K562 (cell line): ENCODE results near the gene NUPR1. TPM values are rescaled to one million over a fixed set of nuclear protein-coding genes. Genes with fewer than 3 reads are reported as not detected.

Experiments used
- ATAC-seq: fragments of 200-7000 bp; cut with Tn5 transposase; 3 replicates; pipeline ENCODE4 v1.9.1; 2020; ENCODE audit warnings: moderate library complexity
- BruUV-seq: library from RNA; stranded (reverse); fragments of 400-500 nt; replicated peaks from 2 replicates; lab custom pipeline; 2021; lab: Mats Ljungman, UMichigan
- CTCF ChIA-PET: fragments of 300-600 bp; formaldehyde crosslinking; extraction: SDS; loops from one replicate; lab custom pipeline; 2021; ENCODE audit warnings: low intra/inter-chr PET ratio; lab: Yijun Ruan, JAX
- POLR2A ChIA-PET: fragments of 300-600, 350-650 bp; sonication (Branson Sonifier 250); formaldehyde crosslinking; extraction: SDS; loops from one replicate; lab custom pipeline; 2021; ENCODE audit warnings: antibody characterized with exemption, inconsistent platforms; lab: Yijun Ruan, JAX
- DNase-seq, 4 experiments: peaks; one replicate each; pipeline versions ENCODE4 v3.0.0 to v3.0.0-alpha.2; 2011 to 2018; ENCODE audit warnings: low spot score in 3 of 4, mixed read lengths in 3 of 4; ENCODE audit errors: extremely low read depth in 1 of 4
- FAIRE-seq: peaks from 2 replicates; lab custom pipeline; 2011; peaks lifted over from hg19 to GRCh38; lab: Jason Lieb, UNC
- H2AFZ ChIP-seq: 2 replicates; pipeline ENCODE4 v1.6.0; 2011; ENCODE audit warnings: low read depth, low read length, control low read depth, inconsistent platforms
- H3K27ac ChIP-seq: fragments of 200-600 bp; 3 replicates; pipeline ENCODE4 v1.8.0; 2011; ENCODE audit warnings: low read depth, mild to moderate bottlenecking, control low read depth, inconsistent platforms, low read length, moderate library complexity, mixed read lengths; ENCODE audit errors: extremely low read depth
- H3K27me3 ChIP-seq, 2 experiments: fragments of 300-600 bp in 1 of 2; 2 replicates in 1 of 2; 3 replicates in 1 of 2; pipeline versions ENCODE4 v1.6.0 to v1.8.0; 2011; ENCODE audit warnings: inconsistent platforms in 2 of 2, low read length in 2 of 2, mild to moderate bottlenecking in 1 of 2, mixed read lengths in 1 of 2, moderate library complexity in 1 of 2; ENCODE audit not compliant: control insufficient read depth in 2 of 2, insufficient read depth in 2 of 2
- H3K36me3 ChIP-seq: fragments of 300-600 bp; 3 replicates; pipeline ENCODE4 v1.8.0; 2011; ENCODE audit warnings: mild to moderate bottlenecking, low read length, inconsistent platforms; ENCODE audit not compliant: control insufficient read depth, insufficient read depth
- H3K4me1 ChIP-seq, 2 experiments: fragments of 200-600 bp in 1 of 2; replicated peaks in 1 of 2; 2 replicates in 1 of 2; 3 replicates in 1 of 2; pipeline versions ENCODE4 v1.5.1 to v1.8.0; 2011; ENCODE audit warnings: inconsistent platforms in 2 of 2, low read length in 2 of 2, mild to moderate bottlenecking in 1 of 2, mixed read lengths in 1 of 2, moderate library complexity in 1 of 2; ENCODE audit not compliant: control insufficient read depth in 2 of 2, insufficient read depth in 2 of 2
- H3K4me2 ChIP-seq: 2 replicates; pipeline ENCODE4 v1.6.1; 2011; ENCODE audit warnings: low read length, control low read depth, inconsistent platforms, mixed read lengths; ENCODE audit not compliant: insufficient read depth
- H3K4me3 ChIP-seq: fragments of 200-600 bp; sonication (generic), shearing (Covaris generic); 2 replicates; pipeline ENCODE4 v1.5.1; 2016; ENCODE audit warnings: control low read depth, inconsistent platforms
- H3K79me2 ChIP-seq: fragments of 200-600 bp; 3 replicates; pipeline ENCODE4 v1.8.0; 2011; ENCODE audit warnings: low read length, inconsistent platforms; ENCODE audit not compliant: control insufficient read depth, insufficient read depth
- H3K9ac ChIP-seq, 2 experiments: 2 replicates each; pipeline versions ENCODE4 v1.6.0 to v1.6.1; 2011; ENCODE audit warnings: low read depth in 2 of 2, low read length in 2 of 2, control low read depth in 1 of 2, inconsistent platforms in 1 of 2, mild to moderate bottlenecking in 1 of 2, mixed read lengths in 1 of 2; ENCODE audit not compliant: insufficient read depth in 1 of 2
- H3K9me1 ChIP-seq: one replicate; pipeline ENCODE4 v1.6.0; 2011; ENCODE audit warnings: inconsistent platforms, mild to moderate bottlenecking, low read length, moderate library complexity; ENCODE audit not compliant: control insufficient read depth, insufficient read depth
- H3K9me3 ChIP-seq: replicated peaks from 2 replicates; pipeline ENCODE4 v1.5.1; 2011; ENCODE audit warnings: low read depth, low read length, inconsistent platforms; ENCODE audit not compliant: control insufficient read depth, insufficient read depth
- H4K20me1 ChIP-seq: replicated peaks from 2 replicates; pipeline ENCODE4 v1.6.1; 2011; ENCODE audit warnings: low read length, inconsistent platforms, mixed read lengths; ENCODE audit not compliant: control insufficient read depth, insufficient read depth
- BDP1 ChIP-seq: IDR thresholded peaks from 3 replicates; pipeline ENCODE4 v1.6.1; 2011; ENCODE audit not compliant: insufficient read length, insufficient read depth
- CBX3 ChIP-seq, 2 experiments: IDR thresholded peaks; 1 replicate in 1 of 2; 2 replicates in 1 of 2; pipeline ENCODE4 v1.6.1; 2012; ENCODE audit warnings: inconsistent platforms in 2 of 2, low read length in 2 of 2, borderline replicate concordance in 1 of 2, control low read depth in 1 of 2
- NFE2L1 ChIP-seq: fragments of 450-650 bp; IDR thresholded peaks from 2 replicates; pipeline ENCODE4 v1.6.1; 2016; ENCODE audit warnings: missing genetic modification characterization, low read depth, mild to moderate bottlenecking, missing compliant biosample characterization, moderate library complexity, borderline replicate concordance
- NR2C2 ChIP-seq, 2 experiments: fragments of 200-800 bp in 1 of 2; sonication (Bioruptor generic) in 1 of 2; sonication (generic) in 1 of 2; formaldehyde crosslinking in 1 of 2; IDR thresholded peaks; 2 replicates each; pipeline versions ENCODE4 v1.6.1 to v1.8.0; 2016 to 2022; ENCODE audit warnings: mild to moderate bottlenecking in 1 of 2, missing compliant biosample characterization in 1 of 2, missing genetic modification characterization in 1 of 2, missing genetic modification reagents in 1 of 2
- TCF7 ChIP-seq: sonication (generic); IDR thresholded peaks from 2 replicates; pipeline ENCODE4 v1.6.1; 2016; ENCODE audit warnings: antibody characterized with exemption, borderline replicate concordance
- ZNF644 ChIP-seq: fragments of 200-800 bp; sonication (Bioruptor generic); IDR thresholded peaks from 2 replicates; pipeline ENCODE4 v1.6.1; 2016; ENCODE audit warnings: low read depth, missing genetic modification characterization, missing compliant biosample characterization
- WGBS: fragments of 100-300 bp; shearing (Covaris generic); methylation state at CpG from one replicate; pipeline ENCODE4 v1.1.6; 2016; ENCODE audit warnings: low coverage, mixed read lengths; ENCODE audit not compliant: insufficient coverage; ENCODE audit errors: missing lambda C conversion rate; 5-methylcytosine and 5-hydroxymethylcytosine counted together
- in situ Hi-C: fragments of 300-500 bp; cut with MboI; formaldehyde crosslinking; loops from 4 replicates; pipeline ENCODE4 v1.15.0; 2018; ENCODE audit warnings: inconsistent platforms, mixed read lengths
- intact Hi-C: fragments of 100-400 bp; cut with micrococcal nuclease; formaldehyde crosslinking; loops from 2 replicates; pipeline ENCODE4 v1.14.2; 2022
- polyA plus RNA-seq, 8 experiments: library from polyadenylated mRNA; depleted of rRNA in 4 of 8; stranded (reverse) in 5 of 8; unstranded in 3 of 8; fragments of >200 nt; fragmentation: Nextera tagmentation in 2 of 8; fragmentation: Illumina TruSeq in 1 of 8; extraction: Ambion mirVana in 2 of 8; extraction: Trizol in 1 of 8; gene quantifications; 2 replicates each; pipeline versions ENCODE4 v1.2.1 to v1.2.3, GENCODE V29; 2011 to 2014; ENCODE audit warnings: inconsistent platforms in 1 of 8, missing spikeins in 1 of 8
- total RNA-seq, 7 experiments: library from RNA; depleted of rRNA in 6 of 7; stranded (reverse); fragments of >200 nt in 6 of 7; fragmentation: Illumina TruSeq in 2 of 7; extraction: Trizol in 2 of 7; gene quantifications; 2 replicates each; pipeline versions ENCODE4 v1.2.1 to v1.2.3, GENCODE V29; 2011 to 2021; ENCODE audit warnings: low replicate concordance in 1 of 7
- TF ChIP-seq, protein P1 (sequence below): fragments of 450-650 bp; formaldehyde crosslinking; IDR thresholded peaks from 2 replicates; pipeline ENCODE4 v1.4.0; 2020; ENCODE audit warnings: mild to moderate bottlenecking, moderate library complexity
- TF ChIP-seq, protein P2 (sequence below), 2 experiments: fragments of 200-800 bp in 1 of 2; sonication (Bioruptor generic) in 1 of 2; sonication (generic) in 1 of 2; formaldehyde crosslinking in 1 of 2; IDR thresholded peaks in 1 of 2; conservative IDR thresholded peaks in 1 of 2; 2 replicates each; pipeline versions ENCODE4 v1.5.0 to v1.6.1; 2016 to 2020; ENCODE audit warnings: missing compliant biosample characterization in 1 of 2, missing genetic modification characterization in 1 of 2, missing genetic modification reagents in 1 of 2
- TF ChIP-seq, protein P3 (sequence below): sonication (generic); formaldehyde crosslinking; IDR thresholded peaks from 2 replicates; pipeline ENCODE4 v1.8.1; 2023; ENCODE audit warnings: mild to moderate bottlenecking, missing genetic modification reagents
- TF ChIP-seq, protein P4 (sequence below): fragments of 450-650 bp; IDR thresholded peaks from 2 replicates; pipeline ENCODE4 v1.6.1; 2018; ENCODE audit warnings: mild to moderate bottlenecking, low read depth; ENCODE audit not compliant: partially characterized antibody
- TF ChIP-seq, protein P5 (sequence below): fragments of 250-450 bp; sonication (Bioruptor Pico); IDR thresholded peaks from 2 replicates; pipeline ENCODE4 v1.8.0; 2021; ENCODE audit warnings: moderate library complexity, mild to moderate bottlenecking, inconsistent platforms

NUPR1 gene
- total and polyA plus RNA-seq, 9 of the 15 experiments (the other 6 are each of a cell fraction or from before 2014, with no cell fraction given): 0.07 to 1.5 (median 0.27) TPM

DNA sequence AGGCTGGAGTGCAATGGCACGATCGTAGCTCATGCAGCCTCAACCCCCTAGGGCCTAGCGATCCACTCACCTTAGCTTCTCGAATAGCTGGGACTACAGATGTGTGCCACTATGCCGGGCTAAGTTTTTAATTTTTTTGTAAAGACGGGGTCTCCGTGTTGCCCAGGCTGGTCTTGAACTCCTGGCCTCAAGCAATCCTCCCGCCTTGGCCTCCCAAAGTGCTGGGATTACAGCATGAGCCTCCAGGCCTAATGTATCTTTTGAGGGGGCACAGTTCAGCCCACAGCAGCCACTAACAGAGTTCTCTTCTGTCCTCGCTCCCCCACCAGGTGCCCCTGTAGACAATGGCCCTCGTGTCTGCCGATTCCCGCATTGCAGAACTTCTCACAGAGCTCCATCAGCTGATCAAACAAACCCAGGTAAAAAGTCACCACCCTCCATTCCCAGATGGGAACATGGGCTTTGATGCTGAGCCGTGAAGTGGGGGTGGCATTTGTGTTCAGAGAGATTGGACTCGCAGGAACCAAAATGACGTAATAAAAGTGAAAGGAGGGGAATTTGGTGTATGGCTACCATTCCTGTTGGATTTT lies 42.0 kb upstream of the NUPR1 start:
- ATAC-seq: no peak
- Histone ChIP-seq H3K4me2 (no peak overlapping the region), H3K27ac (no peak overlapping the region), H3K9ac (no peak overlapping the region), H4K20me1 (no peaks in the 10 kb centered on the region), H3K9me3 (no peaks in the 10 kb centered on the region), H3K79me2 (no peaks in the 10 kb centered on the region), H3K4me1 (no peaks in the 10 kb centered on the region), H3K4me3 (no peak overlapping the region), H3K9me1 (no peaks in the 10 kb centered on the region), H3K36me3 (peaks cover 24% of the 10 kb centered on the region; the same call in 2 of the 3 replicates), H3K27me3 (no peaks in the 10 kb centered on the region), H2AFZ (no peak overlapping the region)
- WGBS: 89% methylated on average over 13 of the region's 15 CpGs
- ChIA-PET CTCF (no interaction called here), POLR2A (interaction anchor here (0.9 kb wide), 1 partner anchor 9 kb away, joined by 4 read pairs; no protein-coding TSS in a partner anchor)
- intact Hi-C loops (no loop called here), in situ Hi-C loops (no loop called here)
- DNase-seq: no peak
- BruUV-seq: no TSS peak
- no peak for FAIRE-seq
- TF ChIP-seq, protein P1, sequence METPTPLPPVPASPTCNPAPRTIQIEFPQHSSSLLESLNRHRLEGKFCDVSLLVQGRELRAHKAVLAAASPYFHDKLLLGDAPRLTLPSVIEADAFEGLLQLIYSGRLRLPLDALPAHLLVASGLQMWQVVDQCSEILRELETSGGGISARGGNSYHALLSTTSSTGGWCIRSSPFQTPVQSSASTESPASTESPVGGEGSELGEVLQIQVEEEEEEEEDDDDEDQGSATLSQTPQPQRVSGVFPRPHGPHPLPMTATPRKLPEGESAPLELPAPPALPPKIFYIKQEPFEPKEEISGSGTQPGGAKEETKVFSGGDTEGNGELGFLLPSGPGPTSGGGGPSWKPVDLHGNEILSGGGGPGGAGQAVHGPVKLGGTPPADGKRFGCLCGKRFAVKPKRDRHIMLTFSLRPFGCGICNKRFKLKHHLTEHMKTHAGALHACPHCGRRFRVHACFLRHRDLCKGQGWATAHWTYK (CRISPR knock-in tag): no peak
- TF ChIP-seq NFE2L1 (tag): no peak
- TF ChIP-seq, protein P2, sequence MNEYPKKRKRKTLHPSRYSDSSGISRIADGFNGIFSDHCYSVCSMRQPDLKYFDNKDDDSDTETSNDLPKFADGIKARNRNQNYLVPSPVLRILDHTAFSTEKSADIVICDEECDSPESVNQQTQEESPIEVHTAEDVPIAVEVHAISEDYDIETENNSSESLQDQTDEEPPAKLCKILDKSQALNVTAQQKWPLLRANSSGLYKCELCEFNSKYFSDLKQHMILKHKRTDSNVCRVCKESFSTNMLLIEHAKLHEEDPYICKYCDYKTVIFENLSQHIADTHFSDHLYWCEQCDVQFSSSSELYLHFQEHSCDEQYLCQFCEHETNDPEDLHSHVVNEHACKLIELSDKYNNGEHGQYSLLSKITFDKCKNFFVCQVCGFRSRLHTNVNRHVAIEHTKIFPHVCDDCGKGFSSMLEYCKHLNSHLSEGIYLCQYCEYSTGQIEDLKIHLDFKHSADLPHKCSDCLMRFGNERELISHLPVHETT (CRISPR knock-in tag; conservative IDR thresholded peaks at IDR 0.05 in 1 of 2, IDR thresholded peaks at IDR 0.05 in 1 of 2): no peak
- TF ChIP-seq, protein P3, sequence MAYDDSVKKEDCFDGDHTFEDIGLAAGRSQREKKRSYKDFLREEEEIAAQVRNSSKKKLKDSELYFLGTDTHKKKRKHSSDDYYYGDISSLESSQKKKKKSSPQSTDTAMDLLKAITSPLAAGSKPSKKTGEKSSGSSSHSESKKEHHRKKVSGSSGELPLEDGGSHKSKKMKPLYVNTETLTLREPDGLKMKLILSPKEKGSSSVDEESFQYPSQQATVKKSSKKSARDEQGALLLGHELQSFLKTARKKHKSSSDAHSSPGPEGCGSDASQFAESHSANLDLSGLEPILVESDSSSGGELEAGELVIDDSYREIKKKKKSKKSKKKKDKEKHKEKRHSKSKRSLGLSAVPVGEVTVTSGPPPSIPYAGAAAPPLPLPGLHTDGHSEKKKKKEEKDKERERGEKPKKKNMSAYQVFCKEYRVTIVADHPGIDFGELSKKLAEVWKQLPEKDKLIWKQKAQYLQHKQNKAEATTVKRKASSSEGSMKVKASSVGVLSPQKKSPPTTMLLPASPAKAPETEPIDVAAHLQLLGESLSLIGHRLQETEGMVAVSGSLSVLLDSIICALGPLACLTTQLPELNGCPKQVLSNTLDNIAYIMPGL (CRISPR knock-in tag): no peak
- TF ChIP-seq CBX3 (IDR thresholded peaks at IDR 0.05; ENCODE audit: borderline replicate concordance in 1 of 2, low read length in 2 of 2): no peak
- TF ChIP-seq ZNF644: no peak
- TF ChIP-seq, protein P4, sequence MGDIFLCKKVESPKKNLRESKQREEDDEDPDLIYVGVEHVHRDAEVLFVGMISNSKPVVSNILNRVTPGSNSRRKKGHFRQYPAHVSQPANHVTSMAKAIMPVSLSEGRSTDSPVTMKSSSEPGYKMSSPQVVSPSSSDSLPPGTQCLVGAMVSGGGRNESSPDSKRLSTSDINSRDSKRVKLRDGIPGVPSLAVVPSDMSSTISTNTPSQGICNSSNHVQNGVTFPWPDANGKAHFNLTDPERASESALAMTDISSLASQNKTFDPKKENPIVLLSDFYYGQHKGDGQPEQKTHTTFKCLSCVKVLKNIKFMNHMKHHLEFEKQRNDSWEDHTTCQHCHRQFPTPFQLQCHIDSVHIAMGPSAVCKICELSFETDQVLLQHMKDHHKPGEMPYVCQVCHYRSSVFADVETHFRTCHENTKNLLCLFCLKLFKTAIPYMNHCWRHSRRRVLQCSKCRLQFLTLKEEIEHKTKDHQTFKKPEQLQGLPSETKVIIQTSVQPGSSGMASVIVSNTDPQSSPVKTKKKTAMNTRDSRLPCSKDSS: no peak
- no peak for TF ChIP-seq TCF7
- TF ChIP-seq NR2C2 (CRISPR knock-in tag; IDR thresholded peaks at IDR 0.05): no peak
- TF ChIP-seq NR2C2 (tag; IDR thresholded peaks at IDR 0.05): no peak
- TF ChIP-seq, protein P5, sequence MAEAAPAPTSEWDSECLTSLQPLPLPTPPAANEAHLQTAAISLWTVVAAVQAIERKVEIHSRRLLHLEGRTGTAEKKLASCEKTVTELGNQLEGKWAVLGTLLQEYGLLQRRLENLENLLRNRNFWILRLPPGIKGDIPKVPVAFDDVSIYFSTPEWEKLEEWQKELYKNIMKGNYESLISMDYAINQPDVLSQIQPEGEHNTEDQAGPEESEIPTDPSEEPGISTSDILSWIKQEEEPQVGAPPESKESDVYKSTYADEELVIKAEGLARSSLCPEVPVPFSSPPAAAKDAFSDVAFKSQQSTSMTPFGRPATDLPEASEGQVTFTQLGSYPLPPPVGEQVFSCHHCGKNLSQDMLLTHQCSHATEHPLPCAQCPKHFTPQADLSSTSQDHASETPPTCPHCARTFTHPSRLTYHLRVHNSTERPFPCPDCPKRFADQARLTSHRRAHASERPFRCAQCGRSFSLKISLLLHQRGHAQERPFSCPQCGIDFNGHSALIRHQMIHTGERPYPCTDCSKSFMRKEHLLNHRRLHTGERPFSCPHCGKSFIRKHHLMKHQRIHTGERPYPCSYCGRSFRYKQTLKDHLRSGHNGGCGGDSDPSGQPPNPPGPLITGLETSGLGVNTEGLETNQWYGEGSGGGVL: no peak
- no peak for TF ChIP-seq BDP1
